Activated CD4-positive, alpha-beta T cell treated with anti-CD3 and anti-CD28 coated beads for 1 hour (primary cell): ENCODE measurements around the gene ANKEF1.
"Not testable (repeated sequence)": the region's sequence is repeated elsewhere in the genome, so short reads cannot be mapped to it uniquely, and the experiment has no call there.

Source experiments
- DNase-seq: peaks from one replicate; pipeline ENCODE4 v3.0.0-alpha.2; 2020

ANKEF1 gene

GRCh38 chr20:10033905-10034650, 709 bp upstream of the ANKEF1 start:
- no peak for DNase-seq

GRCh38 chr20:10036321-10036720, 1.5 kb downstream of the ANKEF1 start:
- not testable (repeated sequence) for DNase-seq

GRCh38 chr20:10040070-10040975, 5.5 kb downstream of the ANKEF1 start:
- no peak for DNase-seq

GRCh38 chr20:10042086-10042485, 7.3 kb downstream of the ANKEF1 start:
- DNase-seq: no peak

- DNase-seq: no peak
Observed at GRCh38 chr20:10047427-10047826, 12.6 kb downstream of the ANKEF1 start.

GRCh38 chr20:10051185-10051584, 16.4 kb downstream of the ANKEF1 start:
- DNase-seq: no peak

GRCh38 chr20:10059006-10059405, 24.2 kb downstream of the ANKEF1 start:
- no peak for DNase-seq

- DNase-seq: no peak
Observed at GRCh38 chr20:10060226-10060625, 25.4 kb downstream of the ANKEF1 start.

- DNase-seq: no peak
Observed at GRCh38 chr20:10061641-10062040, 26.9 kb downstream of the ANKEF1 start.

- DNase-seq: no peak
Observed at GRCh38 chr20:10063482-10063881, 28.7 kb downstream of the ANKEF1 start.

- no peak for DNase-seq
Observed at GRCh38 chr20:10064611-10065010, 29.8 kb downstream of the ANKEF1 start.

- no peak for DNase-seq
Observed at GRCh38 chr20:10065154-10065833, 30.5 kb downstream of the ANKEF1 start.

- DNase-seq: no peak
Observed at GRCh38 chr20:10067321-10067720, 32.5 kb downstream of the ANKEF1 start.

GRCh38 chr20:10074513-10074912, 39.7 kb downstream of the ANKEF1 start:
- DNase-seq: no peak

- DNase-seq: no peak
Observed at GRCh38 chr20:10075606-10076005, 40.8 kb downstream of the ANKEF1 start.

GRCh38 chr20:10076126-10077080, 41.6 kb downstream of the ANKEF1 start:
- no peak for DNase-seq

GRCh38 chr20:10077081-10077471, 42.3 kb downstream of the ANKEF1 start:
- DNase-seq: no peak

GRCh38 chr20:10077886-10078285, 43.1 kb downstream of the ANKEF1 start:
- no peak for DNase-seq

GRCh38 chr20:10078403-10078802, 43.6 kb downstream of the ANKEF1 start:
- DNase-seq: no peak

- no peak for DNase-seq
Observed at GRCh38 chr20:10079964-10080363, 45.2 kb downstream of the ANKEF1 start.

GRCh38 chr20:10080574-10080973, 45.8 kb downstream of the ANKEF1 start:
- no peak for DNase-seq

- DNase-seq: no peak
Observed at GRCh38 chr20:10089871-10090587, 55.2 kb downstream of the ANKEF1 start.
